Right lobe of liver (tissue), 4 donors: ENCODE results near the gene SBF1.

Source experiments
- CTCF ChIP-seq, 4 donors: fragments of 200-600 bp in 3 of 4; fragments of 450-650 bp in 1 of 4; IDR thresholded peaks; one replicate each; pipeline versions ENCODE4 v1.5.1 to v1.8.0; 2016 to 2022; ENCODE audit warnings: antibody characterized with exemption in 4 of 4, mild to moderate bottlenecking in 2 of 4
- POLR2A ChIP-seq: fragments of 450-650 bp; IDR thresholded peaks from one replicate; pipeline ENCODE4 v1.6.1; 2017; ENCODE audit warnings: antibody characterized with exemption, mild to moderate bottlenecking
- donor health status: DM: no; HTN: no; CAD: no.
- donor health status: DM: no; HTN: no; CAD: no.
- donor health status: DM: no; HTN: yes; CAD: no.

DNA sequence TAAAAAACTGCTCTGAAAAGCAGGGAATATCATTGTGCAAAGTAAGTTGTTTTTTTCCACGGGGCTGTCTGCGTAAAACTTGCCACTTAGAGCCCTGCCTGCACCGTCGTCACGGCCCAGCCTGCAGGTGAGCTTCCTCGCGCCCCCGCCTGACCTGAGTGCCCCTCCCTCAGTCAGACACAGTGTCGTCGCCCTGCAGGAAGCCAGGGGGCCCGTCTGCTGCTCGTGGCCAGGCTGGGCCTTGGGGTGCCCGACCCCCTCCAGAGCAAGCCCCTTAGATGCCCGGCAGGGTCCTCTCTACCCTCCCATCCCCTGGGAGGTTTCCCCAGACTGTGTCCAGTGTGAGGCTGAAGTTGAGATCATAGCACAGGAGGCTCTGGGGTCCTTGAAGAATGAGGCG is 31.6 kb downstream of the SBF1 start:
- TF ChIP-seq CTCF (IDR thresholded peaks at IDR 0.05) (no peak), POLR2A (no peak)
